ENCODE results near the gene EBI3. TPM values are rescaled to one million over a fixed set of nuclear protein-coding genes. Genes with fewer than 3 reads are reported as not detected.
A peak's percentile ranks its signal among the peaks of the same experiment; 100 is the strongest.

Gene EBI3
- total RNA-seq, 1 experiment from 2014 or later: not detected

DNA sequence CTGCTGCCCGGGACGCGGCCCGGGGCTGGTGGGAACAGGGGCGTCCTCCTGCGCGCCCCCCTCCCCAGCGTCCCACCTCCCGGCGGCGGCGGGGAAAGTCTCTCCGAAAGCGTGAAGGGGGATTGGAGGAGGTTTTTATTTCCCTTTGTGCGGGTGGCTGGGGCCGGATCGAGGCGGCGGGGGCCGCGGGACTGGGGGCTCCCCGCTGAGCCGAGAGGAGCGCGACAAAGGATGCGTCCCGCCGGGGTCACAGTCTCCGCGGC, 49.9 kb downstream of the EBI3 start:
- no peak overlapping the region for H3K4me2 ChIP-seq
- no peaks in the 10 kb centered on the region for H3K9me3 ChIP-seq (ENCODE audit: insufficient read depth, low read depth)
- H3K9me2 ChIP-seq (ENCODE audit: insufficient read depth): no peaks in the 10 kb centered on the region
- no peaks in the 10 kb centered on the region for H3K27me3 ChIP-seq (ENCODE audit: insufficient read depth, low read depth)
- no peak for DNase-seq
- H3K79me2 ChIP-seq (ENCODE audit: low read depth): no peaks in the 10 kb centered on the region
- TF ChIP-seq CTCF (conservative IDR thresholded peaks at IDR 0.05): no peak
- TF ChIP-seq EZH2 (IDR thresholded peaks at IDR 0.05; ENCODE audit: low read depth): no peak
- no peaks in the 10 kb centered on the region for H3K36me3 ChIP-seq (ENCODE audit: low read depth)
- H3K4me1 ChIP-seq (replicated peaks; ENCODE audit: insufficient read depth): no peaks in the 10 kb centered on the region
- ChIA-PET CTCF (no interaction called here), POLR2A (ENCODE audit: unreplicated experiment) (no interaction called here)
- H3K27ac ChIP-seq: no peak overlapping the region
- no peak overlapping the region for H3K4me3 ChIP-seq
- no TSS peak for BruUV-seq (replicated peaks)
- H3F3A ChIP-seq (ENCODE audit: insufficient read depth, low read depth): no peaks in the 10 kb centered on the region
- H2AFZ ChIP-seq: no peak overlapping the region
- intact Hi-C loops (cut with micrococcal nuclease; ENCODE audit: unreplicated experiment): no loop called here
- no peaks in the 10 kb centered on the region for H4K20me1 ChIP-seq (ENCODE audit: insufficient read depth)

DNA sequence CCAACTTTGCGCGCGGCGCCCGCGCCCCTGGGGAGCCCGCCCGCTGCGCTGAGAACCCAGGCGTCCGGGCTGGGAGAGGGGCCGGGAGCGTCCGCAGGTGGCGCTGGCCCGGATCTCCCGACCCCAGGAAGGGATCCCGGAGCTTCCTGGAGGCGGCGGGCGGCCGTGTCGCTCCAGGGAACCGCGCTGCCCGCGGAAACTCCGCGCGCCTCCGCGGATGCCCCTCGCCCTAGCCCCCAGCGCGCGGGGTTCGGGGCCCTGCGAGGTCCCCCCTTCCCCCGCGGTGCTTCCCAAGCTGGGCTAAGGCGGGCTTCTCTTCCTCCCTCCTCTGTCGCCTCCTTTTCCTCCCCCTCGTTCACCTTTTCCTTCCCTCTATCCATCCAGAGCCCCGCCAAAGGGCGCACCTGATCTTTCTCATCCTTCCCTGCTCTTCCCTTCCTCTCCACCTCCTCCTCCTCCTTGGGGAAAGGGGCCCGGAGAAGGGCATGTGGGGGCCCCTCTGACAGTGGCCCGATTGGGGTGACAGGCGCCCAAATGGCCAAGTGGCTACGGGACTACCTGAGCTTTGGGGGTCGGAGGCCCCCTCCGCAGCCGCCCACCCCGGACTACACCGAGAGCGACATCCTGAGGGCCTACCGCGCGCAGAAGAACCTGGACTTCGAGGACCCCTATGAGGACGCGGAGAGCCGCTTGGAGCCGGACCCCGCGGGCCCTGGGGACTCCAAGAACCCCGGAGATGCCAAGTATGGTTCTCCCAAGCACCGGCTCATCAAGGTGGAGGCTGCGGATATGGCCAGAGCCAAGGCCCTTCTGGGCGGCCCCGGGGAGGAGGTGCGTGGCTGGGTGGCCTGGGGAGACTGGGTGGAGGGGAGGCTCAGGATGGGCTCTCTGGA, 50.5 kb downstream of the EBI3 start:
- no peak for TF ChIP-seq CTCF (conservative IDR thresholded peaks at IDR 0.05)
- H3K9me3 ChIP-seq (ENCODE audit: insufficient read depth, low read depth): no peaks in the 10 kb centered on the region
- H2AFZ ChIP-seq: no peak overlapping the region
- no peaks in the 10 kb centered on the region for H3K27me3 ChIP-seq (ENCODE audit: insufficient read depth, low read depth)
- intact Hi-C loops (cut with micrococcal nuclease; ENCODE audit: unreplicated experiment): no loop called here
- H3K4me3 ChIP-seq: no peak overlapping the region
- ChIA-PET CTCF (no interaction called here), POLR2A (ENCODE audit: unreplicated experiment) (no interaction called here)
- DNase-seq: no peak
- no peaks in the 10 kb centered on the region for H3K36me3 ChIP-seq (ENCODE audit: low read depth)
- H4K20me1 ChIP-seq (ENCODE audit: insufficient read depth): no peaks in the 10 kb centered on the region
- no peaks in the 10 kb centered on the region for H3K79me2 ChIP-seq (ENCODE audit: low read depth)
- no peaks in the 10 kb centered on the region for H3F3A ChIP-seq (ENCODE audit: insufficient read depth, low read depth)
- no TSS peak for BruUV-seq (replicated peaks)
- no peaks in the 10 kb centered on the region for H3K9me2 ChIP-seq (ENCODE audit: insufficient read depth)
- no peak overlapping the region for H3K27ac ChIP-seq
- no peak overlapping the region for H3K4me2 ChIP-seq
- no peaks in the 10 kb centered on the region for H3K4me1 ChIP-seq (replicated peaks; ENCODE audit: insufficient read depth)

- no peaks in the 10 kb centered on the region for H3K4me1 ChIP-seq (replicated peaks; ENCODE audit: insufficient read depth)
- no peaks in the 10 kb centered on the region for H3K9me3 ChIP-seq (ENCODE audit: insufficient read depth, low read depth)
- no peak overlapping the region for H3K27ac ChIP-seq
- no peaks in the 10 kb centered on the region for H4K20me1 ChIP-seq (ENCODE audit: insufficient read depth)
- no peak overlapping the region for H3K4me3 ChIP-seq
- BruUV-seq (replicated peaks): no TSS peak
- no peak for TF ChIP-seq CTCF (conservative IDR thresholded peaks at IDR 0.05)
- TF ChIP-seq EZH2 (IDR thresholded peaks at IDR 0.05; ENCODE audit: low read depth): no peak
- no peak overlapping the region for H2AFZ ChIP-seq
- no peaks in the 10 kb centered on the region for H3K36me3 ChIP-seq (ENCODE audit: low read depth)
- H3K4me2 ChIP-seq: peak overlapping the region; percentile 42
- DNase-seq: peak; percentile 17 to 63
- H3F3A ChIP-seq (ENCODE audit: insufficient read depth, low read depth): no peaks in the 10 kb centered on the region
- H3K79me2 ChIP-seq (ENCODE audit: low read depth): no peaks in the 10 kb centered on the region
- intact Hi-C loops (cut with micrococcal nuclease; ENCODE audit: unreplicated experiment): no loop called here
- no peaks in the 10 kb centered on the region for H3K27me3 ChIP-seq (ENCODE audit: insufficient read depth, low read depth)
- POLR2A ChIA-PET (ENCODE audit: unreplicated experiment): interaction anchor here (0.8 kb wide), 1 partner anchor 122 kb away, joined by 7 read pairs; no protein-coding TSS in a partner anchor
- H3K9me2 ChIP-seq (ENCODE audit: insufficient read depth): no peaks in the 10 kb centered on the region
- CTCF ChIA-PET: no interaction called here
These were observed 55.0 kb downstream of the EBI3 start for GRCh38 chr19:4284176-4284958.

Measured in PC-9 (cell line).